NCI-H82 (cell line): Measurements from ENCODE around the gene NDUFAF3.

Experiments
- DNase-seq: peaks from one replicate; lab custom pipeline; 2025; lab: John Stamatoyannopoulos, UW

NDUFAF3 gene

DNA sequence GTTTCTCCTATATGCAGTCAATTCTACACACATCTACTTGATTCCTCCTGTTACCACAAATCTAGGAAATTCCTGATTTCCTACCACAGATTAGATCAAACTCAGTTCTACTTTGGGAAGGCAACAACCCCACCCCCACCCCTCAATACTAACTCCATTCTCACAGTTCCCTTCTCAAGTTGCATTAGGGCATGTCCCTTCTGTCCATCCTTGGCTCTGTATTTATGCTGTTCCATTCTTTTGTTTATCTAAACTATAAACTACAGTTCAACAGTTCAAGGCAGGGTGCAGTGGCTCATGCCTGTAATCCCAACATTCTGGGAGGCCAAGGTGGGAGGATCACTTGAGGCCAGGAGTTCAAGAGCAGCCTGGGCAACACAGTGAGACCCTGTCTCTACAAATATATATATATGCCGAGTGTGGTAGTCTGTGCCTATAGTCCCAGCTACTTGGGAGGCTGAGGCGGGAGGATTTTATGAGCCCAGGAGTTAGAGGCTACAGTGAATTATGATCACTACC lies 32.5 kb downstream of the NDUFAF3 start:
- DNase-seq: no peak

DNA sequence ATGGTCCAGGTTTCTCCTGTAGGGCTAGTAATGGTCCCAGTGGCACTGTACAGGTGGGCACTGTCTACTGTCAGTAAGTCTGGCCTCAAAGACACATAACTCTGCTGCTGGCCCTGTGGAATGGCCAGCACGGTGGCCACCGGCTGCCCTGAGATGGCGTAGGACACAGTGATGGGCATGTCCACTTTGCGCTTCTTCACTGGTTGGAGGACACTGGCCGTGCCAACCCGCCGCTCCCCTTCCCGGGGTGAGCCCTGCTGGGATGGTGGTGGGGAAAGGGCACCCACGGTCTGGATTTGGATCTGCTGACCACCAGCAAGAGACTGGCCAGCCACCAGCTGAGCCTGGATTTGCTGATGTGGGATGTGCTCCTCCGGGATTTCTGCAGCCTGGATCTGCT lies 35.3 kb downstream of the NDUFAF3 start:
- no peak for DNase-seq

- DNase-seq: no peak
Observed at GRCh38 chr3:49058011-49058410, 36.1 kb downstream of the NDUFAF3 start.
